GM13977 (cell line): ENCODE data around the gene LDLRAD4.

Experiments used
- DNase-seq: peaks from one replicate; pipeline ENCODE4 v3.0.0; 2012; ENCODE audit warnings: low spot score
- in situ Hi-C: fragments of 300-500 bp; cut with MboI; formaldehyde crosslinking; loops from one replicate; pipeline ENCODE4 v1.12.0; 2022; ENCODE audit warnings: low sequenced_read_pairs, low pct_unique_long_range_greater_than_20kb, mixed read lengths, inconsistent platforms; ENCODE audit not compliant: unreplicated experiment
- TF ChIP-seq, protein P1 (sequence below): IDR thresholded peaks from 2 replicates; pipeline ENCODE4 v1.5.1; 2012; ENCODE audit warnings: mild to moderate bottlenecking, control low read depth; ENCODE audit not compliant: insufficient read depth; ENCODE audit errors: extremely low read depth, missing control alignments

LDLRAD4 gene

DNA sequence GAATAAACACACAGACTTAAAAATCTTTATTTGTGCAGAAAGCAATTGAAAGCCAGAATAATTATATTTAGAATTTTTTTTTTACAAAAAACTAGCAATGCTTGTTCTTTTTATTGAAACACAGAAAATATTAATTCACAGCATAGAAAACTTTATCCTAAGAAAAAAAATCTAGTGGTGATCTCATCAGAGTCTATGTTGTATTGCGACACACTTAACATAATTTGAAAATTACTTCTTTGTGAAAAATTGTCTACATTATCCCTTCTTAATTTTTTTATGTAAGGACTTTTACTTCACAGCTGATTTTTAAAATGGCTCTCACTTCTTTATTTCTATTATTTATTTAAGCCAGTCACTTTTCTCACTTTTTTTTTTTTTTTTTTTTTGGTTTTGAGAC lies 103.4 kb downstream of the LDLRAD4 start:
- in situ Hi-C loops, result no loop called here
- no peak for DNase-seq
- TF ChIP-seq, protein P1, sequence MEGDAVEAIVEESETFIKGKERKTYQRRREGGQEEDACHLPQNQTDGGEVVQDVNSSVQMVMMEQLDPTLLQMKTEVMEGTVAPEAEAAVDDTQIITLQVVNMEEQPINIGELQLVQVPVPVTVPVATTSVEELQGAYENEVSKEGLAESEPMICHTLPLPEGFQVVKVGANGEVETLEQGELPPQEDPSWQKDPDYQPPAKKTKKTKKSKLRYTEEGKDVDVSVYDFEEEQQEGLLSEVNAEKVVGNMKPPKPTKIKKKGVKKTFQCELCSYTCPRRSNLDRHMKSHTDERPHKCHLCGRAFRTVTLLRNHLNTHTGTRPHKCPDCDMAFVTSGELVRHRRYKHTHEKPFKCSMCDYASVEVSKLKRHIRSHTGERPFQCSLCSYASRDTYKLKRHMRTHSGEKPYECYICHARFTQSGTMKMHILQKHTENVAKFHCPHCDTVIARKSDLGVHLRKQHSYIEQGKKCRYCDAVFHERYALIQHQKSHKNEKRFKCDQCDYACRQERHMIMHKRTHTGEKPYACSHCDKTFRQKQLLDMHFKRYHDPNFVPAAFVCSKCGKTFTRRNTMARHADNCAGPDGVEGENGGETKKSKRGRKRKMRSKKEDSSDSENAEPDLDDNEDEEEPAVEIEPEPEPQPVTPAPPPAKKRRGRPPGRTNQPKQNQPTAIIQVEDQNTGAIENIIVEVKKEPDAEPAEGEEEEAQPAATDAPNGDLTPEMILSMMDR, result no peak

DNA sequence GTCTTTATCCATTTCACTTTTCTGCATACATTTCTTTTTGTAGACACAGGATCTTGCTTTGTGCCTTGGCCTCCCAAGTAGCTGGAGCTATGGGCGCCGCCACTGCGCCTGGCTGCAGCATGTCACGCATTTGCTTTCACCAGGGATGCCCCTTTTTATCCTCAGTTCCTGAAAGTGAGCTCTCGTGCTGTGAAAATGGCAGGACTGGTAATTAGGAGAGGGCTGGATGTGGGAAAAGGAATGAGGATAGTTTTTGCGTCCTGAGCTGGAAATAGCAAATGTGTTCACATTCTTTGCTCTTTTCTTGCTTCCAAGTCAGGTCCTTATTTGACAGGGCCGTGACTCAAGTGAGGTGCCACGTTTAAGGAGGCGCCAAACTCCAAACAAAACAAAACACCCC lies 104.6 kb downstream of the LDLRAD4 start:
- in situ Hi-C loops, result no loop called here
- TF ChIP-seq, protein P1, result no peak
- DNase-seq, result no peak

DNA sequence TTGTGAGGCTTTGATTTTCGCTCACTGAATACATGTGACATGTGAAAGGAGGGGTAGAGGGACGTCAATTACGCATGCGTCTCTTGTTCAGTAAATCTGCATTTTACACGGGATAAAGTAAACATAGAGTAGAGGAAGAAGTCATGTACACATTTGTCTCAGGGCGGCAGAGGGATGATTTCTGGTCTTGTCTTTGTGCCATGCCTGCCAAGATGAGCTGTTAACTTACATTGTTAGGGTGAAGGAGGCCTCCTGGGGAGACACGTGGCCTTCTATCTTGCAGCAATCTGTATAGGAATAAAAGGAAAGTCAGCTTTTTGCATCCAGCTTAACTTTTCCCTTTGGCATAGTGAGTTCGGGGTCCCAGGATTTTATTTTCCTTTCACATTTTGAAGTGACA lies 106.3 kb downstream of the LDLRAD4 start:
- TF ChIP-seq, protein P1, result no peak
- no peak for DNase-seq
- in situ Hi-C loops, result no loop called here

DNA sequence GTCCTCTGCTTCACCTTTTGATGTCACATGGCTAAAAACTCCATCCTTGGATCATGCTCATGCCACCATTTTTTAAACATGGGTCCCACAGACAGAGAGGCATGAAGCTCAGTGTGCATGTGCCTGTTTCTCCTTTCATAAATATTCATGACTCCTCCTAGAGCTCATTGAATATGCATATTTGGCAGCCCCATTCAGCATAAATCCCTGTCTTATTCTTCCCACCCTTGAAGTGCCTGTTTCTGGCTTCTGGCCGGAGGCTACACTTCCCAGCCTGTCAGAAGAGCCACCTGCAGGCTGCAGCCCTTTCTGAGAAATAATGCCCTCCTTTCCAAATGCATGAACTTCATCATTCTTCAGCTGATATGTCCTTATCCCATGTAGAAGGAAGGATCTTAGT lies 109.7 kb downstream of the LDLRAD4 start:
- in situ Hi-C loops, result no loop called here
- TF ChIP-seq, protein P1, result no peak
- no peak for DNase-seq

DNA sequence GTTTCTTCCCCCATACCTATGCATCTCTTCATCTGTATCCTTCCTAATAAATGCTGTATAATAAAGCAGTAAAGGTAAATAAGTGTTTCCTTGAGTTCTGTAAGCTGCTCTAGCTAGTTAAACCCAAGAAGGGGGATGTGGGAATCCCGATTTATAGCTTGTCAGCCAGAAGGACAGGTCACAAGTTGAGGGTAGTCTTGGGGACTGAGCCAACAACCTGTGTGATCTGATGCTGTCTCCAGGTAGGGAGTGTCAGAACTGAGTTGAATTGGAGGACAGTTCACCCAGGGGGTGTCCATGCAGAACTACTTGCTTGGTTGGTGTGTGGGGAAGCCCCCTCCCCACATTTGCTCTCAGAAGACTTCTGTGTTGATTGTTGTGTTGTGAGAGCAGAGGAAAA lies 112.4 kb downstream of the LDLRAD4 start:
- TF ChIP-seq, protein P1, result no peak
- in situ Hi-C loops, result no loop called here
- DNase-seq, result no peak

DNA sequence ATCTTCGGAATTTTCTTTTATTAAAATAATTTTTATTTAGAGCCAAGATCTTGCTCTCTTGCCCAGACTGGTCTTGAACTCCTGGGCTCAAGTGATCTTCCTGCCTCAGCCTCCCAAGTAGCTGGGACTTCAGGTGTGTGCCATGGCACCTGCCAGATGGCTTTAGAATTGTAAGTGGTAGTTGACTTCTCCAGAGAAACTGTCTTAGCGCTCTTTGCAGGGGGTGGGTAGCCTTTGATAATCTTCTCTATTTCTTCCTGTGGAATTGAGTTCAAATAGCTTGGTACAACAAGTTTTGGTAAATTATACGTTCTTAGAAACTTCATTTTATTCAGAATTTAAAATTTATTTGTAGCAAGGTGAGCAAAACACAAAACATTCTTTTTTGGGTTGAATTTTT lies 113.3 kb downstream of the LDLRAD4 start:
- in situ Hi-C loops, result no loop called here
- TF ChIP-seq, protein P1, result no peak
- no peak for DNase-seq

DNA sequence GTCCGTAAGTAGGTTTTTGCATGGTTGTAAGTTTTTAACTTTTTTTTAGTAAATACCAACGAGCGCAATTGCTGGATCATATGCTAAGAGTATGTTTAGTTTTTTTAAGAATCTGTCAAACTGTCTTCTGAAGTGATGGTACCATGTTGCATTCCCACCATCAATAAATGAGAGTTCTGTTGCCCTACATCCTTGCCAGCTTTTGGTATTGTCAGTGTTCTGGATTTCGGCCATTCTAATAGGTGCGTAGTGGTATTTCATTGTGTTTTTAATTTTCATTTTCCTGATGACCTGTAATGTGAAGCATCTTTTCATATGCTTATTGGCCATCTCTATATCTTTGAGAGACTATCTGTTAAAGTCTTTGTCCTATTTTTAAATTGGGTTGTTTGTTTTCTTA lies 114.3 kb downstream of the LDLRAD4 start:
- TF ChIP-seq, protein P1, result no peak
- in situ Hi-C loops, result no loop called here

More for the DNA sequence above, 114.3 kb downstream of the LDLRAD4 start:
- no peak for DNase-seq
